ENCODE data around the gene PWP2.

- no peak for TF ChIP-seq POLR2A (IDR thresholded peaks at IDR 0.05; ENCODE audit: low read length)
- no peak for TF ChIP-seq GATA1 (IDR thresholded peaks at IDR 0.05; ENCODE audit: low read depth, low read length)
Observed at GRCh38 chr21:44092211-44092610, 15.0 kb upstream of the PWP2 start.

Data from erythroblast (primary cell).